GM13976 (cell line): ENCODE data around the gene GIT2.

Experiments used
- DNase-seq: peaks from one replicate; pipeline ENCODE4 v3.0.0; 2012; ENCODE audit warnings: low spot score
- CTCF ChIP-seq: IDR thresholded peaks from 2 replicates; pipeline ENCODE4 v1.5.1; 2012; ENCODE audit warnings: borderline replicate concordance, mild to moderate bottlenecking; ENCODE audit not compliant: insufficient read depth; ENCODE audit errors: extremely low read depth, missing control alignments, control extremely low read depth
- in situ Hi-C: fragments of 300-500 bp; cut with MboI; formaldehyde crosslinking; loops from one replicate; pipeline ENCODE4 v1.12.0; 2022; ENCODE audit warnings: low sequenced_read_pairs, mixed read lengths, inconsistent platforms; ENCODE audit not compliant: unreplicated experiment

Gene GIT2

DNA sequence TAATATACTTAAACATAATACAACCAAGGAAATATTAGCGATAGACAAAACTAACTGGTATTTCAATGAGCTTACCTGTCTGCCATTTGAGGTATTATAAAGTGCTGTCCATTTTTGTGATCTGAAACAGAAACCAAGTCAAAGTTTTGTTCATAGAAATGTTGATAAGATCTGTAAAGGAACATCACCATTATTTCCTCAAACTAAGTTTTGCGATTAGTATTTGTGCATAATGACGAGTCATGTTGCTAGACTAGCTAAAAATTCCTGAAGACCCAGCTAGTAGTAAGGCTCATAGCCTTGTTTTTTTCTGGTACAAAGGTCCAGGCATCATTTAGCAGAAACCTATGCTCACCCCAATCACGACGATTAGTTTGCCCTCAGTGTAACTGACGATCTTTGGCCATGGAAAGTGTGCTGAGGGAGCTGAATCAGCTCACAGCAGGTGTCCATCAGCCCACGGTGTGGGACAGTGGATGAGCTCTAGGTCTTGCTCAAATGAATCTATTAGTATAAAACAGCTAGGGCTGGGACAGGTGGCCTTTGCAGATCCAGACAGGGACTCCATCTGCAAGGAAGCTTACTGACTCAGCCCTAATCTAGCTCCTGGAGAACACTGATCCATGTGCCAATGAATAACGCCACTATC, 28.7 kb downstream of the GIT2 start:
- no peak for DNase-seq
- in situ Hi-C loops = no loop called here
- TF ChIP-seq CTCF = no peak

DNA sequence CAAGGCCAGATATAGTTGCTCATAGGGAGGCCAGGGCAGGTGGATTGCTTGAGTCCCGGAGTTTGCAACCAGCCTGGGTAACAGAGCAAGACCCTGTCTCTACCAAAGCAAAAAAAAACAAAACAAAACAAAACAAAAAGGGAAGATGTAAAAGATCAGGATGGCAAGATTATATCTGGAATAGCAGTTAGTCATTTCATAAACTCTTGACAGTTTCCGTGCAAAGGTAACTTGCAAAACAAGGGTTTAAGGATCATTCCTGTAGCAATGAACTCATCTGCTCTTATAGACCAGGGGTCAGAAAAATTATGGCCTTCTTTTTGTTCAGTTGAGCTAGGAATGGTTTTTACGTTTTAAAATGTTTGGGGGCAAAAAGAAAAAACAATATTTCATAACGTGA, 29.6 kb downstream of the GIT2 start:
- in situ Hi-C loops = no loop called here
- no peak for TF ChIP-seq CTCF
- DNase-seq = no peak

- TF ChIP-seq CTCF = no peak
- no peak for DNase-seq
- in situ Hi-C loops = no loop called here
Measured at GRCh38 chr12:109963743-109964429, 32.3 kb downstream of the GIT2 start.

- TF ChIP-seq CTCF = no peak
- in situ Hi-C loops = no loop called here
- DNase-seq = no peak
Measured at GRCh38 chr12:109963330-109963729, 32.8 kb downstream of the GIT2 start.

- no peak for DNase-seq
- in situ Hi-C loops = no loop called here
- TF ChIP-seq CTCF = no peak
Measured at GRCh38 chr12:109962398-109962797, 33.8 kb downstream of the GIT2 start.

DNA sequence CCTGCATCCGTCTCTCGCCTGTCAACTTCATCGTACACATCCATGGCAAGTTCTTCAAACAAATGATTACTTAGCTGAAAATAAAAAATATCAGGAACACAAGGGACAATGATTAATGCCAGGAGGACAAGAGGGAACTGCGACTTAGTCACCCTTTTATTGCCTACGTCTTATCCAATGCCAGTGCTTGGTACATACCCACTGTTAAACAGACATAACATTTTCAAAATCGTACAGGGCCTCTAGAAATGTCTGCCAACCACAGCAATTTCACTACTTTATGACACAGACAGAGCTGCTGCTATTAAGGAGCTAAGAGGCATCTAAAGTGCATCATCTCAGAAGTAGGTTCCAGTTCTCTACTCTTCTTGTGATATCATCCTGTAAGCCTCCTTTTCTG, 34.6 kb downstream of the GIT2 start:
- in situ Hi-C loops = no loop called here
- no peak for DNase-seq
- no peak for TF ChIP-seq CTCF
